ENCODE results near the gene NPAS3. TPM values are rescaled to one million over a fixed set of nuclear protein-coding genes. Genes with fewer than 3 reads are reported as not detected.

NPAS3 gene
- total RNA-seq, 1 experiment from 2014 or later = not detected

DNA sequence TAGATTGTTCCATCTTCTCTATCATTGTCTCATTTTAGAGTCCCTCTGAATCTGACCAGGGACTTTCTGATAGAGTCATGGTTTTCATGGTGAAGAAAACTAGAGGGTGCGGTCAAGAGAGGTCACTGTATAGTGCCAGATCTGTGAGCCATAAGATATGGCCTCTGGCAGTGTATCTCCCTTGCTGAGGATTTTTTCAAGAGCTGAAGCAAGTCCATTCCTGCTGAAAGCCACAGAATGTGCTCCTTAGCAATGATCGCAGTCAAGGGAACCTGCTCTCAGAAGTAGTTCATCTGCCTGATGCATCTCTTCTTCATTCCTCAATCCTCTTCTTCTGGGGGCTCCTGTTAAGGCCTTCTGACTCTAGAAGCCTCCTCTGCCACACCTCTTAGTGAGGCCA is 607.0 kb downstream of the NPAS3 start:
- TF ChIP-seq, protein P1, sequence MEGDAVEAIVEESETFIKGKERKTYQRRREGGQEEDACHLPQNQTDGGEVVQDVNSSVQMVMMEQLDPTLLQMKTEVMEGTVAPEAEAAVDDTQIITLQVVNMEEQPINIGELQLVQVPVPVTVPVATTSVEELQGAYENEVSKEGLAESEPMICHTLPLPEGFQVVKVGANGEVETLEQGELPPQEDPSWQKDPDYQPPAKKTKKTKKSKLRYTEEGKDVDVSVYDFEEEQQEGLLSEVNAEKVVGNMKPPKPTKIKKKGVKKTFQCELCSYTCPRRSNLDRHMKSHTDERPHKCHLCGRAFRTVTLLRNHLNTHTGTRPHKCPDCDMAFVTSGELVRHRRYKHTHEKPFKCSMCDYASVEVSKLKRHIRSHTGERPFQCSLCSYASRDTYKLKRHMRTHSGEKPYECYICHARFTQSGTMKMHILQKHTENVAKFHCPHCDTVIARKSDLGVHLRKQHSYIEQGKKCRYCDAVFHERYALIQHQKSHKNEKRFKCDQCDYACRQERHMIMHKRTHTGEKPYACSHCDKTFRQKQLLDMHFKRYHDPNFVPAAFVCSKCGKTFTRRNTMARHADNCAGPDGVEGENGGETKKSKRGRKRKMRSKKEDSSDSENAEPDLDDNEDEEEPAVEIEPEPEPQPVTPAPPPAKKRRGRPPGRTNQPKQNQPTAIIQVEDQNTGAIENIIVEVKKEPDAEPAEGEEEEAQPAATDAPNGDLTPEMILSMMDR (conservative IDR thresholded peaks at IDR 0.05) = no peak
- no peak for TF ChIP-seq EZH2 (IDR thresholded peaks at IDR 0.05; ENCODE audit: low read depth)
- H3K79me2 ChIP-seq (ENCODE audit: low read depth) = no peaks in the 10 kb centered on the region
- no peak overlapping the region for H2AFZ ChIP-seq
- no peaks in the 10 kb centered on the region for H3K36me3 ChIP-seq (ENCODE audit: low read depth)
- no peak for DNase-seq
- no peaks in the 10 kb centered on the region for H3K9me3 ChIP-seq (ENCODE audit: insufficient read depth, low read depth)
- H3K27ac ChIP-seq = no peak overlapping the region
- no peak overlapping the region for H3K4me2 ChIP-seq
- POLR2A ChIA-PET (ENCODE audit: unreplicated experiment) = no interaction called here
- no peaks in the 10 kb centered on the region for H3K4me1 ChIP-seq (replicated peaks; ENCODE audit: insufficient read depth)
- H4K20me1 ChIP-seq (ENCODE audit: insufficient read depth) = no peaks in the 10 kb centered on the region
- no peaks in the 10 kb centered on the region for H3F3A ChIP-seq (ENCODE audit: insufficient read depth, low read depth)
- no peaks in the 10 kb centered on the region for H3K27me3 ChIP-seq (ENCODE audit: insufficient read depth, low read depth)
- intact Hi-C loops (cut with micrococcal nuclease; ENCODE audit: unreplicated experiment) = no loop called here
- H3K4me3 ChIP-seq = no peak overlapping the region
- CTCF ChIA-PET = no interaction called here
- H3K9me2 ChIP-seq (ENCODE audit: insufficient read depth) = no peaks in the 10 kb centered on the region
- no TSS peak for BruUV-seq (replicated peaks)

DNA sequence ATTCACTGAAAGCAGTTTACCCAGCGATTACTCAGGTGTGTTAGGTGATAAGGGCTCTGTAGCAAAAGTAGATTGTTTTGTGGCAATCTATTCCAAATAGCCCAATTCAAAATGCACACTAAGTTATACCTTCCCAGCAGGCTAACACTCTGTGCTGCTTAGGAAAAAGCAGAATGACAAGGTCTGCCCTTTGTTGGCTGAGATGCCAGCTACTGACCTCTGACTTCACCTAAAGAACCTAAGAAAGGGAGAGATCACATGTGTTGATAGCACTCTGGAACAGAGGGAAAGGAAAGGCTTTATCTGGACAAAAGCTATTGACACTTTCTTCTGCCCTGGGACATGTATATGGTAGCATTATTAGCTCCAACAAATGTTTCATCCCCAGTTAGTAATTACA is 609.9 kb downstream of the NPAS3 start:
- no peaks in the 10 kb centered on the region for H3K9me2 ChIP-seq (ENCODE audit: insufficient read depth)
- H3K9me3 ChIP-seq (ENCODE audit: insufficient read depth, low read depth) = no peaks in the 10 kb centered on the region
- H3K4me3 ChIP-seq = no peak overlapping the region
- no peak for TF ChIP-seq EZH2 (IDR thresholded peaks at IDR 0.05; ENCODE audit: low read depth)
- TF ChIP-seq, protein P1 (conservative IDR thresholded peaks at IDR 0.05) = no peak
- H3K4me2 ChIP-seq = no peak overlapping the region
- CTCF ChIA-PET = no interaction called here
- H3K27me3 ChIP-seq (ENCODE audit: insufficient read depth, low read depth) = no peaks in the 10 kb centered on the region
- H3K79me2 ChIP-seq (ENCODE audit: low read depth) = no peaks in the 10 kb centered on the region
- H3K36me3 ChIP-seq (ENCODE audit: low read depth) = no peaks in the 10 kb centered on the region
- no TSS peak for BruUV-seq (replicated peaks)
- intact Hi-C loops (cut with micrococcal nuclease; ENCODE audit: unreplicated experiment) = no loop called here
- DNase-seq = no peak
- H3K4me1 ChIP-seq (replicated peaks; ENCODE audit: insufficient read depth) = no peaks in the 10 kb centered on the region
- no peak overlapping the region for H2AFZ ChIP-seq
- POLR2A ChIA-PET (ENCODE audit: unreplicated experiment) = no interaction called here
- H3K27ac ChIP-seq = no peak overlapping the region
- no peaks in the 10 kb centered on the region for H3F3A ChIP-seq (ENCODE audit: insufficient read depth, low read depth)
- H4K20me1 ChIP-seq (ENCODE audit: insufficient read depth) = no peaks in the 10 kb centered on the region

DNA sequence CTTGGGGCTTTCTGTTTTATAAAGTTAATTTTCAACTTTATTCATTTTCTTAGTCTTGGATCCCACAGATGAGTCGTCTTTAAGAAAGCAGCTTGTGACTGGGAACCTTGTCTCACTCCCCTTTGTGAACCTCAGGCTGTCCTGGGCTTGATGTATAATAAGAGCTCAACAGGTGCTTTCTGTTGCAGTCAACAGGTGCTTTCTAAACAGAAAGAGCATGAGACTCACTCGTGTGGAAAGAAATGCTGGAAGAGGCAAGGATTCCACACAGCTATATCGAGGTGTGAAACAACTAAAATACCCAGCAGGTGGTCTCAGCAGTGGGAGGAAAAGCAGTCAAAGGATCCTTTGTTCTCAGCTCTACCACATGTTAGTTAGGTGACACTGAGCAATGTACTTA is 613.3 kb downstream of the NPAS3 start:
- Histone ChIP-seq H3K36me3 (ENCODE audit: low read depth) (no peaks in the 10 kb centered on the region), H3K4me3 (no peak overlapping the region), H3K4me2 (no peak overlapping the region), H3K79me2 (ENCODE audit: low read depth) (no peaks in the 10 kb centered on the region), H3K9me3 (ENCODE audit: insufficient read depth, low read depth) (no peaks in the 10 kb centered on the region), H3K4me1 (replicated peaks; ENCODE audit: insufficient read depth) (peaks cover 10% of the 10 kb centered on the region; the same call in 1 of the 2 replicates), H4K20me1 (ENCODE audit: insufficient read depth) (no peaks in the 10 kb centered on the region), H3K27ac (no peak overlapping the region), H3K9me2 (ENCODE audit: insufficient read depth) (no peaks in the 10 kb centered on the region), H3F3A (ENCODE audit: insufficient read depth, low read depth) (no peaks in the 10 kb centered on the region), H3K27me3 (ENCODE audit: insufficient read depth, low read depth) (no peaks in the 10 kb centered on the region), H2AFZ (no peak overlapping the region)
- ChIA-PET POLR2A (ENCODE audit: unreplicated experiment) (no interaction called here), CTCF (no interaction called here)
- no TSS peak for BruUV-seq (replicated peaks)
- no peak for DNase-seq
- TF ChIP-seq, protein P1 (conservative IDR thresholded peaks at IDR 0.05) = no peak
- TF ChIP-seq EZH2 (IDR thresholded peaks at IDR 0.05; ENCODE audit: low read depth) = no peak
- intact Hi-C loops (cut with micrococcal nuclease; ENCODE audit: unreplicated experiment) = no loop called here
